Neural progenitor cell (in vitro differentiated cells): ENCODE results near the gene SHISAL1.

ENCODE experiments used
- EZH2 ChIP-seq: fragments of 200-600 bp; sonication (generic); IDR thresholded peaks from 2 replicates; pipeline ENCODE4 v1.6.1; 2017; ENCODE audit warnings: antibody characterized with exemption, mild to moderate bottlenecking, moderate library complexity
- TF ChIP-seq, protein P1 (sequence below): fragments of 200-600 bp; sonication (generic); IDR thresholded peaks from 2 replicates; pipeline ENCODE4 v1.5.1; 2017; ENCODE audit warnings: antibody characterized with exemption, mild to moderate bottlenecking

DNA sequence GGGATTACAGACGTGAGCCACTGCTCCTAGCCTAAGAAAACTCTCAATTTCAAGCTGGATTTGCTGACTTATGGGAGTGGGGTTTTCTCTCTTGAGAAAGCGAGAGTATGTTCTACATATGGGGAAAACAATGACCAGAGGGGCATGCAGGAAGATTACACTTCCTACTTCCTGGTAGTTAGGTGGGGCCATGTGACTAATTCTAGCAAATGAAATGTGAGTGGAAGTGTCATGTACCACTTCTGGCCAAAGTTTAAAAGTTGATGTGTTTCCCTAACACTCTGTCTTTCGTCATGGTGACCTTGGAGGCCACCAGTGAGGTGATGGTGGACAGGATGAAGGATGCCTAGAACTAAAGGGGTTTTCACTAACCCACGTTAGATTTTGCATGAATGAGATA, 81.5 kb downstream of the SHISAL1 start:
- TF ChIP-seq, protein P1, sequence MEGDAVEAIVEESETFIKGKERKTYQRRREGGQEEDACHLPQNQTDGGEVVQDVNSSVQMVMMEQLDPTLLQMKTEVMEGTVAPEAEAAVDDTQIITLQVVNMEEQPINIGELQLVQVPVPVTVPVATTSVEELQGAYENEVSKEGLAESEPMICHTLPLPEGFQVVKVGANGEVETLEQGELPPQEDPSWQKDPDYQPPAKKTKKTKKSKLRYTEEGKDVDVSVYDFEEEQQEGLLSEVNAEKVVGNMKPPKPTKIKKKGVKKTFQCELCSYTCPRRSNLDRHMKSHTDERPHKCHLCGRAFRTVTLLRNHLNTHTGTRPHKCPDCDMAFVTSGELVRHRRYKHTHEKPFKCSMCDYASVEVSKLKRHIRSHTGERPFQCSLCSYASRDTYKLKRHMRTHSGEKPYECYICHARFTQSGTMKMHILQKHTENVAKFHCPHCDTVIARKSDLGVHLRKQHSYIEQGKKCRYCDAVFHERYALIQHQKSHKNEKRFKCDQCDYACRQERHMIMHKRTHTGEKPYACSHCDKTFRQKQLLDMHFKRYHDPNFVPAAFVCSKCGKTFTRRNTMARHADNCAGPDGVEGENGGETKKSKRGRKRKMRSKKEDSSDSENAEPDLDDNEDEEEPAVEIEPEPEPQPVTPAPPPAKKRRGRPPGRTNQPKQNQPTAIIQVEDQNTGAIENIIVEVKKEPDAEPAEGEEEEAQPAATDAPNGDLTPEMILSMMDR = no peak
- TF ChIP-seq EZH2 = no peak
